Parathyroid adenoma (tissue), 2 donors: ENCODE results near the gene RNF114.

Experiments
- H2AFZ ChIP-seq: fragments of 300-600 bp; sonication (generic); one replicate; pipeline ENCODE4 v1.7.0; 2017; ENCODE audit warnings: antibody characterized with exemption, mild to moderate bottlenecking
- H3K27ac ChIP-seq: fragments of 300-600 bp; sonication (generic); one replicate; pipeline ENCODE4 v1.7.0; 2017
- H3K27me3 ChIP-seq: fragments of 300-600 bp; sonication (generic); one replicate; pipeline ENCODE4 v1.7.0; 2017; ENCODE audit warnings: low read length; ENCODE audit not compliant: control insufficient read depth, insufficient read depth
- H3K36me3 ChIP-seq: fragments of 300-600 bp; sonication (generic); one replicate; pipeline ENCODE4 v1.7.0; 2017; ENCODE audit warnings: low read length; ENCODE audit not compliant: control insufficient read depth, insufficient read depth
- H3K4me1 ChIP-seq: fragments of 300-600 bp; sonication (generic); one replicate; pipeline ENCODE4 v1.7.0; 2017; ENCODE audit warnings: control low read depth
- H3K4me2 ChIP-seq: fragments of 300-600 bp; sonication (generic); one replicate; pipeline ENCODE4 v1.7.0; 2017; ENCODE audit warnings: low read length
- H3K4me3 ChIP-seq: fragments of 300-600 bp; sonication (generic); one replicate; pipeline ENCODE4 v1.7.0; 2017; ENCODE audit warnings: low read depth, low read length
- H3K79me2 ChIP-seq: fragments of 300-600 bp; sonication (generic); one replicate; pipeline ENCODE4 v1.7.0; 2017; ENCODE audit warnings: control low read depth
- H3K9ac ChIP-seq: fragments of 300-600 bp; sonication (generic); one replicate; pipeline ENCODE4 v1.7.0; 2017; ENCODE audit warnings: mild to moderate bottlenecking
- H3K9me3 ChIP-seq: fragments of 300-600 bp; sonication (generic); one replicate; pipeline ENCODE4 v1.7.0; 2017; ENCODE audit warnings: low read length; ENCODE audit not compliant: control insufficient read depth
- CTCF ChIP-seq: fragments of 300-600 bp; sonication (generic); IDR thresholded peaks from one replicate; pipeline ENCODE4 v1.7.0; 2017; ENCODE audit warnings: antibody characterized with exemption, mild to moderate bottlenecking
- donor health status: primary hyperparathyroidism.

The RNF114 gene

GRCh38 chr20:49982072-49982345 is 45.8 kb downstream of the RNF114 start:
- Histone ChIP-seq H3K4me3 (peak overlapping the region; percentile 53), H3K36me3 (no peaks in the 10 kb centered on the region), H3K9ac (no peak overlapping the region), H3K4me2 (peak overlapping the region; percentile 86), H3K79me2 (no peaks in the 10 kb centered on the region), H3K9me3 (no peaks in the 10 kb centered on the region), H2AFZ (peak overlapping the region; percentile 64), H3K27ac (peak overlapping the region; percentile 39), H3K27me3 (no peaks in the 10 kb centered on the region), H3K4me1 (peaks cover 6% of the 10 kb centered on the region)
- TF ChIP-seq CTCF, result no peak

- Histone ChIP-seq H3K79me2 (no peaks in the 10 kb centered on the region), H3K36me3 (no peaks in the 10 kb centered on the region), H3K4me2 (peak within 1 kb of the TSS; percentile 90), H3K4me1 (peaks cover 6% of the 10 kb centered on the region), H3K27me3 (no peaks in the 10 kb centered on the region), H2AFZ (peak within 1 kb of the TSS; percentile 70), H3K27ac (peak within 1 kb of the TSS; percentile 47), H3K9me3 (no peaks in the 10 kb centered on the region), H3K9ac (no peak within 1 kb of the TSS), H3K4me3 (peak within 1 kb of the TSS; percentile 61)
- peak; percentile 49 for TF ChIP-seq CTCF
Measured at GRCh38 chr20:49982346-49983122, 46.3 kb downstream of the RNF114 start, which contains the start of gene SNAI1. TSS of gene SNAI1 (plus strand) at chr20:49982980. CDS start at chr20:49983060, 80 bp downstream.

GRCh38 chr20:49983123-49983847 is 47.1 kb downstream of the RNF114 start:
- Histone ChIP-seq H3K79me2 (no peaks in the 10 kb centered on the region), H3K27me3 (no peaks in the 10 kb centered on the region), H3K4me3 (peak overlapping the region; percentile 61), H2AFZ (peak overlapping the region; percentile 70), H3K27ac (peak overlapping the region; percentile 47), H3K9me3 (no peaks in the 10 kb centered on the region), H3K4me1 (peaks cover 6% of the 10 kb centered on the region), H3K4me2 (peak overlapping the region; percentile 90), H3K36me3 (no peaks in the 10 kb centered on the region), H3K9ac (no peak overlapping the region)
- TF ChIP-seq CTCF, result no peak

GRCh38 chr20:49983848-49984408 is 47.7 kb downstream of the RNF114 start:
- no peaks in the 10 kb centered on the region for H3K9me3 ChIP-seq
- H3K36me3 ChIP-seq, result no peaks in the 10 kb centered on the region
- no peak overlapping the region for H3K9ac ChIP-seq
- H2AFZ ChIP-seq, result no peak overlapping the region
- no peaks in the 10 kb centered on the region for H3K79me2 ChIP-seq
- peaks cover 6% of the 10 kb centered on the region for H3K4me1 ChIP-seq
- H3K4me2 ChIP-seq, result peak overlapping the region; percentile 23
- H3K27me3 ChIP-seq, result no peaks in the 10 kb centered on the region
- no peak for TF ChIP-seq CTCF
- no peak overlapping the region for H3K27ac ChIP-seq
- peak overlapping the region; percentile 18 for H3K4me3 ChIP-seq
